ENCODE measurements around the gene CAMTA1.
"Not testable (repeated sequence)": the region's sequence is repeated elsewhere in the genome, so short reads cannot be mapped to it uniquely, and the experiment has no call there.

The CAMTA1 gene

GRCh38 chr1:7586031-7586941, 801.0 kb downstream of the CAMTA1 start:
- DNase-seq (ENCODE audit: low read depth in 2 of 2), result no peak

DNA sequence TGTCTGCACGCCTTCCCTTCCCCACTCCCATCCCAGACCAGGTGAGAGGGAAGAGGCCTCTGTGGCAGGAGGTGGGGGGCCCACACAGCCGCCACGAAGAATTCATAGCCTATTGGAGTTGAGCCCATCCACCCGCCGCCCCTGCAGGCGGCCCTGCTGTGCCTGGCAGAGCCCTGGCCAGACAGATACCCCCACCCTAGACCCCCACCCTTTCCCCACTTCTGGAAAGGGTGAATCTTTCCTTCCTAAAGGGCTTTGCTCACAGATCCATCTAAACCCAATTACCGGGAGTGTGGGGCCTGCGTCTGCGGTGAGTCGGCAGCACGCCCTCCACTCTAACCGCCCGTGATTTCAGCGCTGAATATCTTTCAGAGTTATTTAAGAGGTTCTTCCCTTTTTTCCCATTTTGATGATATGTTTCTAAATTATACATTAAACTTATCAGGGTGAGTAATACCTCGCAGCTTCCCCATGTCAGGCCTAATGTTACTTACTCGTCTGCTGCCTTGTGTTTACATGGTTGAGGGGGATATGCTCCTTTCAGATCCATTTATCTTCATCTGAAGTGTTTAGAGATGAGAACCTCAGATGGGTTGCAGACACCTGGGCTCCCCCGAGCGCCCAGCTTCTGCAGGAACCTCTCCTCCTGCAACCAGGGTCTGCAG, 802.0 kb downstream of the CAMTA1 start:
- no peak for DNase-seq (ENCODE audit: low read depth in 2 of 2)

DNA sequence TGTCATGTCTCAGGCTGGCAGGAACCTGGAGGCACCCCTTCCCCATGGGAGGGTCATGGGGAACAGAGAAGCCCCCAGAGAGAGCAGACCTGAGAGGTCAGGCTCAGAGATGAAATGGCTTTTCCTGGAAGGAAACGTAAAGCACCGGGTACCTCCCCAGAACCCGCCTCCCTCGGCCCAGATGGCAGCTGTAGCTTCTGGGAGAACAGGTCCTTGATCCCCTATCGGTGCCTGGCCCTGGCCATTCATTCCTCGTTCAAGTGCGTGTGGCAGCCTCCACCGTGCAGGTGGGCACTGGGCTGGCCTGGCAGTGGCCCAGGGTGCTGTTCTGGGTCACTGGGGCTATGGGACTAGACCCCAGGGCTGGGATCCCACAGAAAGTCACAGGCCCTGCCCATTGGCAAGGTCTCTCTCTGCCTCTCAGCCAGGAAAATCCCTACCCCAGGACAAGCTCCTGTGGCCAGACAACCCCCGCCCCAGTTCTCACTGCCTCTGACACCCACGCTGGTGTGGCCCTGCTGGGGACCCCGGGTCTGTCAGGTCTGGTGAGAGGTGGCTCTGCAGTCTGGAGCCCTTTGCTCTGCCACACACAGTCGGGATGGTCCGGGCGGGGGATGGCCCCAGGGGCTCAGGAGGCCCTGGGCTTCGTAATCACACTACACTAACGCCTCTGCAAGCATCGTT, 802.7 kb downstream of the CAMTA1 start:
- DNase-seq (ENCODE audit: low read depth in 2 of 2), result no peak

GRCh38 chr1:7588457-7588827, 803.2 kb downstream of the CAMTA1 start:
- DNase-seq (ENCODE audit: low read depth in 2 of 2), result no peak

DNA sequence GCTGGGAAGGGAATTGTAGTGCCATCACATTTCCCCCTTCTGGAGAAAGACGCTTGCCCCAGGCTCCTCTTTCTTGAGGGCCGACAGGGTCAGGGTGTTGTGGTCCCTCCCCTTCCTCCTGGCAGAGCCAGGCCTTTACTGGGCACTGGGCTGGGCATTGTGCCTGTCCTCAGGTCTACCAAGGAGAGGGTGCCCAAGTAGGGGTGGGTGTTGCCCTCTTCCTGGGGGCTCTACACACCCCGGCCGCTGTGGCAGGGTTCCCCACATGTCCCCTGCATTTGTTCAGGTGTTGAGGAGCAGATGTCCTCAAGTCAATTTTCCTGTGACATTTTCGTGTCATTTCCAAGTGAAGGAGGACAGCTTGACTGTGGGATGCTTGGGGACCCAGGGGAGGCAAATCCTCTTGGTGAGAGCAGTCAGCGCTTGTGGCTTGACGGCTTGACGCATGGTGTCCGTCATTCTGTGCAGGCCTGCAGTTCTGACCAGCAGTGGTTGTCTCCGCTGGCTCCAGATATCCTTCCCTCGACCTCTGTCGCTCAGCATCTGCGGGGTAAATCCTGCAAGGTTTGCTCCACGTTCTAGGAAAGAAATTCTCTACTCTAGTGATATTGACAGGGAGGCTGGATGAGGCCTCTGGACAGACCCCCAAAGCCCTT, 804.0 kb downstream of the CAMTA1 start:
- no peak for DNase-seq (ENCODE audit: low read depth in 2 of 2)

DNA sequence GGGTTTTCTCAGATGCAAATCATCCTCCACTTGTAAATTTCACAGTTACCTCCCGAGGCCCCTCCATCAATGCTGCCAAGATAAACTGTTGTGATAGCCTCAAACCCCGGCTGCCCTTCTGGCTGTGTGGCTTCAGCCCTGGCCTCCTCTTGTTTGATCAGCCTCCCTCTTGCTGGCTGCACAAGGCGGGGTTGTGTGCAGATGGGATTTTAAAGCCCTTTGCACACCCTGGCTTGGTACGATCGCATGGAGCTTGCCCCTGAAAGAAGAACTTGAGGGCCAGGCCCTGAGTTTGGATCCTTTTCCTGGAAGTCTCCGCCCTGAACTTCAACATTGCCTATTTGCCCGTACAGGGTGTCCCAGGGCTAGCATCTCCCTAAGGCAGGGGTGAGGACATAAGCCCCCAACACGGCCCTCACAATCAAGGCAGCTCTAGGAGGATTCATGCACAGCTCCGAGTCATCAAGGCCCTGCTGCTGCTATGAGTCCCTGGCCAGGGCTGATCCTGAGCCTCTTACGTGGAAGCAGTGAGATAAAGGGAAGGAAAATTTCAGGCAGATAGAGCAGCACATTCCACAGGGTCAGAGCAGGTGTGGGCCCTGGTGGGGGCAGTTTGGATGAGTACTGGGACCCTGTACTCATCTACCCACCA, 804.6 kb downstream of the CAMTA1 start:
- DNase-seq (ENCODE audit: low read depth in 2 of 2), result no peak

GRCh38 chr1:7590426-7590790, 805.2 kb downstream of the CAMTA1 start:
- DNase-seq (ENCODE audit: low read depth in 2 of 2), result no peak

- DNase-seq (ENCODE audit: low read depth in 2 of 2), result no peak
Measured at GRCh38 chr1:7591565-7591964, 806.3 kb downstream of the CAMTA1 start.

GRCh38 chr1:7592120-7592798, 807.0 kb downstream of the CAMTA1 start:
- no peak for DNase-seq (ENCODE audit: low read depth in 2 of 2)

DNA sequence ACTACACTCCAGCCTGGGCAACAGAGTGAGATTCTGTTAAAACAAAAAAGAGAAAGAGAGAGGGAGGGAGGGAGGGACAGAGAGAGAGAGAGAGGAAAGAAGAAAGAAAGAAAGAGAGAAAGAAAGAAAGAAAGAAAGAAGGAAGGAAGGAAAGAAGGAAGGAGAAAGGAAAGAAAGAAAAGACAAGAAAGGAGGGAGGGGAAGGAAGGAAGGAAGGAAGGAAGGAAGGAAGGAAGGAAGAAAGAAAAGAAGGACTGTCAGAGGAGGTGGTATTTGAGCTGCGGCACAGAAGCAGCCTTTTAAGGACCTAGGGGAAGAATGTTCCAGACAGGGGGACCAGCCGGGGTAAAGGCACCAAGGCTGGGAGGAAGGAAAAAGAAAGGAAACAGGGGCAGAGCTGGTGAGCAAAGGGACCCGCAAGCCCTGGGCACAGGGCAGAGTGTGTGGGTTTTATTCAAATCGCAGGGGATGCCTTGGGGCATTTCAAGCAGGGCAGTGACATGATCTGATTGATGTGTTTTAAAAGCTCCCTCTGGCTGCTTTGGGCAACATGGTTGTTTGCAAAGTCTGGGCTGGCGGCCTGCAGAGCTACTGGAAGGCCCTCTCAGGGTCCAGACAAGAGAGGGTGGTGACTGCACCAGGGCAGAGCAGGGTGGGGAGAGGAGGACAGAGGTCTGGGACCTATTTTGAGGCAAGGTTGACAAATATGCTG, 808.9 kb downstream of the CAMTA1 start:
- DNase-seq (ENCODE audit: low read depth in 2 of 2), result no peak

GRCh38 chr1:7594714-7595295, 809.6 kb downstream of the CAMTA1 start:
- DNase-seq (ENCODE audit: low read depth in 2 of 2), result no peak

DNA sequence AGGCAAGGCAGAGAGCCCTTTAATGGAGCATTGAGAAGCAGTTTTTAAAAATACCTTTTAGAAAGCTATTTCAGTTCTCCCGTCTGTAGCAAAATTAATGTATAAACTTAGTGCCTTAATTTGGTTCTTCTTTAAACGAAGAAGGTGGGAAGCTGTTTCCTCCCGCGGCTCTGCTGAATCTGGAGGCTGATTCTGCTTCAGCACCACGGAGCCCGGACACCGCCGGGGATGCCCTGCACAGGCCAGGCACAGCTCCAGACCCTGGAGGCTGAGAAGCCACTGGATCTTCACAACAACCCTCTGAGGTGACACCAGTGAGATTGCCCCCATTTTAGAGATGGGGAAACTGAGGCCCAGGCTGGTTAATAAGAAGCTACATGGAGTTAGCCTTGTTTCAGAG, 810.1 kb downstream of the CAMTA1 start:
- no peak for DNase-seq (ENCODE audit: low read depth in 2 of 2)

- DNase-seq (ENCODE audit: low read depth in 2 of 2), result no peak
Measured at GRCh38 chr1:7596126-7596965, 811.1 kb downstream of the CAMTA1 start.

GRCh38 chr1:7598058-7598457, 812.8 kb downstream of the CAMTA1 start:
- not testable (repeated sequence) for DNase-seq (ENCODE audit: low read depth in 2 of 2)

GRCh38 chr1:7604906-7605305, 819.7 kb downstream of the CAMTA1 start:
- not testable (repeated sequence) for DNase-seq (ENCODE audit: low read depth in 2 of 2)

GRCh38 chr1:7606096-7606495, 820.8 kb downstream of the CAMTA1 start:
- DNase-seq (ENCODE audit: low read depth in 2 of 2), result no peak

- DNase-seq (ENCODE audit: low read depth in 2 of 2), result no peak
Measured at GRCh38 chr1:7607097-7607496, 821.8 kb downstream of the CAMTA1 start.

DNA sequence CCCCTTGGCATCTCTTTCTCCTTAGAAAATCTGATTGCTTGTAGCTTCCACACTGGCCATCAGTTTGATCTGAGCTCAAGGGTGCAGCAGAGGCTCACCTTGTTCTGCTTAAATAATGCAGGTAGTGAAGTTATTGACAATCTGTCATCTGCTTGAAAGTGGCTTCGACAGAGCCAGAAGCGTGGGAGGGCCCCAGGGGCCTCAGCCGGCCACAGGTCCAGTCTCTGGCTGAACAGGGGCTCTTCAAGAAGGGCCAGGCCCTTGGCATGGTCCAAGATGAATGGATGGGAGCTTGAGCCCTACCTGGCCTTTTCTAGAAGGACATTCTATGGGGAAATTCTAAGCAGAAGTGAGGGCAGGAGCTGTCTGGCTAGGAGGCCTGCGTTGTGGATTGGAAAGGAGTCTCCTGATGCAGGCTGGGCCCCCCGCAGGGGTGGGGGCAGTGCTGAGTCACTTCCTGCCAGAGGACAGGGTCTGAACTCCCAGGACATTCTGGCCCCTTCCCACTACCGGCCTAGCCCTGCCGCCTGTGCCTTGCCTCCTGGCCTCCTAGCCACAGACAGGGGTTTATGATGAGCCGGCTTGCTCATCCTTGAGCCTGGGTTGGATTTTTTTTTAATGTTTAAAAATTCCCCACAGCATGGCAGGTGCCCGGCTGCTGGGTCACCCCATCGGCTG, 823.5 kb downstream of the CAMTA1 start:
- DNase-seq (ENCODE audit: low read depth in 2 of 2), result no peak
